Smooth muscle cell (in vitro differentiated cells): ENCODE data around the gene NOS1AP. TPM values are rescaled to one million over a fixed set of nuclear protein-coding genes. Genes with fewer than 3 reads are reported as not detected.
"Not testable (repeated sequence)": the region's sequence is repeated elsewhere in the genome, so short reads cannot be mapped to it uniquely, and the experiment has no call there.

Experiments
- DNase-seq: peaks from one replicate; lab custom pipeline; 2025; ENCODE audit not compliant: unreplicated experiment; lab: John Stamatoyannopoulos, UW
- H2AFZ ChIP-seq: fragments of 200-600 bp; sonication (generic); 2 replicates; pipeline ENCODE4 v1.6.0; 2016; ENCODE audit warnings: antibody characterized with exemption, low read depth, mild to moderate bottlenecking
- H3F3A ChIP-seq: fragments of 200-600 bp; sonication (generic); 2 replicates; pipeline ENCODE4 v1.6.0; 2017; ENCODE audit warnings: antibody characterized with exemption, low read depth
- H3K27ac ChIP-seq: fragments of 200-600 bp; sonication (generic); 2 replicates; pipeline ENCODE4 v1.5.1; 2016; ENCODE audit warnings: low read depth, mild to moderate bottlenecking
- H3K27me3 ChIP-seq: fragments of 200-600 bp; sonication (generic); 2 replicates; pipeline ENCODE4 v1.6.1; 2016; ENCODE audit warnings: low read depth, mild to moderate bottlenecking
- H3K36me3 ChIP-seq: fragments of 200-600 bp; sonication (generic); 2 replicates; pipeline ENCODE4 v1.5.1; 2016; ENCODE audit warnings: low read depth
- H3K4me1 ChIP-seq: fragments of 200-600 bp; sonication (generic); 2 replicates; pipeline ENCODE4 v1.5.1; 2016; ENCODE audit warnings: low read depth
- H3K4me2 ChIP-seq: fragments of 200-600 bp; sonication (generic); 2 replicates; pipeline ENCODE4 v1.6.0; 2016; ENCODE audit warnings: mild to moderate bottlenecking
- H3K4me3 ChIP-seq: fragments of 200-600 bp; sonication (generic); 2 replicates; pipeline ENCODE4 v1.5.1; 2016; ENCODE audit warnings: mild to moderate bottlenecking
- H3K79me2 ChIP-seq: fragments of 200-600 bp; sonication (generic); 2 replicates; pipeline ENCODE4 v1.6.0; 2016; ENCODE audit warnings: low read depth, mild to moderate bottlenecking
- H3K9ac ChIP-seq: fragments of 200-600 bp; sonication (generic); 2 replicates; pipeline ENCODE4 v1.6.0; 2016; ENCODE audit warnings: low read depth
- H3K9me3 ChIP-seq: fragments of 200-600 bp; sonication (generic); replicated peaks from 2 replicates; pipeline ENCODE4 v1.5.1; 2016; ENCODE audit warnings: low read depth
- H4K20me1 ChIP-seq: fragments of 200-600 bp; sonication (generic); 2 replicates; pipeline ENCODE4 v1.6.0; 2016; ENCODE audit warnings: low read depth
- CTCF ChIP-seq: fragments of 200-600 bp; sonication (generic); IDR thresholded peaks from 2 replicates; pipeline ENCODE4 v1.5.1; 2017; ENCODE audit warnings: borderline replicate concordance, mild to moderate bottlenecking, antibody characterized with exemption; ENCODE audit not compliant: insufficient read depth, poor library complexity, severe bottlenecking
- WGBS: methylation state at CpG from one replicate; pipeline ENCODE4 v1.1.7; 2016; ENCODE audit warnings: low lambda C conversion rate; 5-methylcytosine and 5-hydroxymethylcytosine counted together
- polyA plus RNA-seq: library from polyadenylated mRNA; unstranded; fragments of >200 nt; fragmentation: Nextera tagmentation; extraction: Ambion mirVana; gene quantifications from 2 replicates; pipeline ENCODE4 v1.2.1, GENCODE V29; 2016
- total RNA-seq: library from RNA; depleted of rRNA; stranded (reverse); fragments of >200 nt; gene quantifications from 2 replicates; pipeline ENCODE4 v1.2.3, GENCODE V29; 2014

The NOS1AP gene
- total and polyA plus RNA-seq, 2 experiments from 2014 or later = 0.54 to 0.80 TPM

DNA sequence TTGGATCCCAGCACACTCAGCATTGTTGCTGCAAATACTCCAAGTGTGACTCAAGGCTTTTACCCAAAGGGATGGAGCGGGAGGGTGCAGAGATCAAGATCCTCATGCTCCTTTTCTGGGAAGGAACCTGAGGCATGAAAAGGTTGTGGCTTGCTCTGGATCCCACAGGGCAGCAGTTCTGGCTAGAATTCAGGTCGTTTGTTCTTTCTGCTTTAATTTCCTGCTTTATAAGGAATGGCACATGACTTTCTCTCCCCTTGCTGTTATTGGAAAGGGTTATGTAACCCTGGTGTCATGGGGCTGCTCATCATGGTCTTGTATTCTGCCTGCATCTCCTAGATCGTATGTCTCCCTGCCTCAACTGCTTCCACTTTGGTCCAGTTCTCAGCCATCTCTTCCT lies 101.6 kb downstream of the NOS1AP start:
- Histone ChIP-seq H3K79me2 (no peaks in the 10 kb centered on the region), H3F3A (no peaks in the 10 kb centered on the region), H3K27ac (no peak overlapping the region), H3K36me3 (no peaks in the 10 kb centered on the region), H3K4me2 (no peak overlapping the region), H2AFZ (no peak overlapping the region), H3K9ac (no peak overlapping the region), H3K27me3 (no peaks in the 10 kb centered on the region), H3K4me1 (peaks cover 39% of the 10 kb centered on the region), H4K20me1 (no peaks in the 10 kb centered on the region), H3K9me3 (no peaks in the 10 kb centered on the region), H3K4me3 (no peak overlapping the region)
- WGBS = 71% methylated on average over 3 of the region's 3 CpGs
- no peak for TF ChIP-seq CTCF
- DNase-seq = no peak

DNA sequence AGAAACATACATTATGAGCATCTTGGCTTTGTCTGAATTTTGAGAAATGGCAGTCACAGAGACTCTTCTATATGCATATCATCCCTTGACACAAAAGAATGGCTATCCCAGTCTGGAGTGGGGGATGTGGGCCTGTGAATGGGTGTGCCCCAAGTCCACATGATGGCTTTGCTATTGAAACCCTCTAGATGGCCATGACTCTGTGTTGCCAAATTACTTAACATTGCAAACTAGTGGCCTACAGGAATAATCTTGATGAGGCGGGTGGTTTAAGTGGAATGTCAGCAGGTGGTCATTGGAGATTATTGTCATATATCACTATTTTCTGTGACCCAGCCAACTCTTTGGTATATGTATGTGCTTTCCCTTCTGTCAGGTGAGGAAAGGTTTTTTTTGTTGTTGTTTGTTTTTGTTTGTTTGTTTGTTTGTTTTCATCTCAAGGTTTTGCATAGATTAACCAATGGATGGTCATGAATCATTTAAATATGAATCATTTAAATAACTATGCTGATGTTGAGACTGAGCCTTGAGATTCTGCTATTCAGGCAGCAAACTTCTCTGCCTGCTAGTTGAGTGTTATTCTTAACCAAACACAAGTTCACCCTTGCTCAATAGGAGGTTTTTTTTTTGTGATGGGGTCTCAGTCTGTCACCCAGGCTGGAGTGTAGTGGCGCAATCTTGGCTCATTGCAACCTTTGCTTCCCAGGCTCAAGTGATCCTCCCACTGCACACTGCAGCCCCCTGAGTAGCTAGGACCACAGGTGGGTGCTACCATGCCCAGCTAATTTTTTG lies 103.0 kb downstream of the NOS1AP start:
- Histone ChIP-seq H3K9me3 (no peaks in the 10 kb centered on the region), H2AFZ (no peak overlapping the region), H3K36me3 (no peaks in the 10 kb centered on the region), H3K9ac (no peak overlapping the region), H3F3A (no peaks in the 10 kb centered on the region), H3K4me2 (no peak overlapping the region), H3K79me2 (no peaks in the 10 kb centered on the region), H3K27me3 (no peaks in the 10 kb centered on the region), H4K20me1 (no peaks in the 10 kb centered on the region), H3K4me1 (peaks cover 36% of the 10 kb centered on the region), H3K4me3 (no peak overlapping the region), H3K27ac (no peak overlapping the region)
- DNase-seq = no peak
- WGBS = 98% methylated on average over 2 of the region's 2 CpGs
- no peak for TF ChIP-seq CTCF

GRCh38 chr1:162173607-162174006 lies 104.1 kb downstream of the NOS1AP start:
- H3K4me1 ChIP-seq = peaks cover 29% of the 10 kb centered on the region
- H3K36me3 ChIP-seq, H3K79me2 ChIP-seq, H4K20me1 ChIP-seq, H2AFZ ChIP-seq, H3K4me2 ChIP-seq, H3K9ac ChIP-seq, DNase-seq, H3F3A ChIP-seq, H3K9me3 ChIP-seq, H3K27me3 ChIP-seq, H3K4me3 ChIP-seq, H3K27ac ChIP-seq: not testable (repeated sequence)
- WGBS = 96% methylated on average over 1 of the region's 1 CpG

- not testable (repeated sequence) for H3K9ac ChIP-seq, H3K9me3 ChIP-seq, H3K4me3 ChIP-seq, H3K27ac ChIP-seq, H2AFZ ChIP-seq, H3K4me2 ChIP-seq, H3F3A ChIP-seq, H4K20me1 ChIP-seq, H3K79me2 ChIP-seq, H3K36me3 ChIP-seq, H3K27me3 ChIP-seq, DNase-seq
- H3K4me1 ChIP-seq = peaks cover 25% of the 10 kb centered on the region
- 95% methylated on average over 2 of the region's 4 CpGs for WGBS
These were observed 104.5 kb downstream of the NOS1AP start for GRCh38 chr1:162174027-162174426.
